Retinal pigment epithelial cell (primary cell): Measurements from ENCODE around the gene WDR86.
A peak's percentile ranks its signal among the peaks of the same experiment; 100 is the strongest.

ENCODE experiments used
- DNase-seq: peaks from one replicate; pipeline ENCODE4 v3.0.0-alpha.2; 2010; ENCODE audit warnings: low read depth
- H3K4me3 ChIP-seq: 2 replicates; pipeline ENCODE4 v1.5.1; 2011; ENCODE audit warnings: mild to moderate bottlenecking, low read length, control low read depth, moderate library complexity
- CTCF ChIP-seq: conservative IDR thresholded peaks from 2 replicates; pipeline ENCODE4 v1.5.1; 2011; ENCODE audit warnings: low read depth, low read length, control low read depth, inconsistent platforms

WDR86 gene

GRCh38 chr7:151439855-151440798 lies 30.3 kb upstream of the WDR86 start, which contains the start of gene CRYGN:
CRYGN (minus strand) TSS chr7:151440141; CDS start chr7:151439917, 224 bp downstream.
- no peak for TF ChIP-seq CTCF
- H3K4me3 ChIP-seq = peak within 1 kb of the TSS; percentile 45
- DNase-seq = no peak

GRCh38 chr7:151438864-151439601 lies 29.2 kb upstream of the WDR86 start:
- peak overlapping the region; percentile 45 for H3K4me3 ChIP-seq
- TF ChIP-seq CTCF = no peak
- no peak for DNase-seq

GRCh38 chr7:151437866-151438516 lies 28.2 kb upstream of the WDR86 start:
- H3K4me3 ChIP-seq = no peak overlapping the region
- no peak for TF ChIP-seq CTCF
- DNase-seq = no peak

GRCh38 chr7:151437159-151437553 lies 27.3 kb upstream of the WDR86 start:
- no peak for DNase-seq
- no peak for TF ChIP-seq CTCF
- no peak overlapping the region for H3K4me3 ChIP-seq

DNA sequence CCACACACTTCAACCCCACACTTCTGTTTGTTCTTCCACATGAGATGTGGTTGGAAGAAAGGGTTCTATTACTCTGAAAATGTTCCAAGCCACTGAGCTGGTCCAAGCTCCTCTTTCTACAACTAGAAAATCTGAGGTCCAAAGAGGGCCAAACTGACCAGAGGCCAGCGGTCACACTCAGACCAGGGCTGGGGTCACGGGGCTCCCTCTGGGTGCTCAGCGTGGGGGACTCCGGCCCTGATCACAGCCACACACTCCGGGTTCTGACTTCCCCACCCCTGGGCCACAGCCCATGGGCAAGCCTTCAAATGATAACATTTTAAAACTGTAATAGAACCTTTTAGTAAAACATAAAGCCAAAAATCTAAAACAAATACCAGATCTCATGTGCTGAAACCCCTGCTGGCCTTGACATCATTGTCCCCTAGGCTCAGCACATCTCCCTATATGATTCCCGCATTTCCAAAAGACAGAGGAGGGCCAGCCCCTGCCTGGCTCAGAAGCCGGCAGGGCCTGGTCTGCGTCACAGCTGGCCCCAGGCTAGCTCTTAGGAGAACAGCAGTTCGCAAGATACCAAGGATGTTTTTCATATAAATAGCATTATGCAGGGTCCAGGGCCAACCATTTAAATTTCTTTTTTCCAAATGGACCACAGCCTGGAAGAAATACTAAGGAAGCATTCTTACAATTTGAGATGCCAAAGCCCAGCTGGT lies 26.8 kb upstream of the WDR86 start:
- no peak for TF ChIP-seq CTCF
- H3K4me3 ChIP-seq = no peak overlapping the region
- DNase-seq = no peak

DNA sequence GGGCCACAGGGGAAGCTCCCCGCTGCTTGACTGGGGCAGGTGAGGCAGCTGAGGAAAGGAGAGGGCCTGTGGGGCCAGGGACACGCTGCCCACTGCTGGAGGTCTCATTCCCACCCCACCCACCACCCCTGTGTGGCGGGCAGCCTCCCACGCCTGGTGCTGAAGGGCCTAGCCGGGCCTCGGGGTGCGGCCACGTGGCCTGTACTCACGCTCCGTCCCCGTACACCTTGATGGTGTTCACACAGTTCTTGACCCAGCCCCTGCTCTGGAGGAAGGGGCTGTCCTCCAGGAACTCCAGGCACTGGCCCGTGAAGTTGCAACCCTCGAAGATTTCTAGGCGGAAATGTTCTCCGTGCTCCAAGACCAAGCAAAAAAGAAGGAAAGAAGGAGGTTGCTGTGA lies 26.1 kb upstream of the WDR86 start:
- TF ChIP-seq CTCF = no peak
- no peak for DNase-seq
- no peak overlapping the region for H3K4me3 ChIP-seq
